GM19463 (cell line): ENCODE results near the gene TRAFD1.
"Not testable (repeated sequence)": the region's sequence is repeated elsewhere in the genome, so short reads cannot be mapped to it uniquely, and the experiment has no call there.

Source experiments
- ATAC-seq: cut with Tn5 transposase; IDR thresholded peaks from one replicate; pipeline ENCODE4 v1.9.1; 2021; ENCODE audit warnings: mild to moderate bottlenecking, moderate library complexity; ENCODE audit not compliant: unreplicated experiment

Gene TRAFD1

DNA sequence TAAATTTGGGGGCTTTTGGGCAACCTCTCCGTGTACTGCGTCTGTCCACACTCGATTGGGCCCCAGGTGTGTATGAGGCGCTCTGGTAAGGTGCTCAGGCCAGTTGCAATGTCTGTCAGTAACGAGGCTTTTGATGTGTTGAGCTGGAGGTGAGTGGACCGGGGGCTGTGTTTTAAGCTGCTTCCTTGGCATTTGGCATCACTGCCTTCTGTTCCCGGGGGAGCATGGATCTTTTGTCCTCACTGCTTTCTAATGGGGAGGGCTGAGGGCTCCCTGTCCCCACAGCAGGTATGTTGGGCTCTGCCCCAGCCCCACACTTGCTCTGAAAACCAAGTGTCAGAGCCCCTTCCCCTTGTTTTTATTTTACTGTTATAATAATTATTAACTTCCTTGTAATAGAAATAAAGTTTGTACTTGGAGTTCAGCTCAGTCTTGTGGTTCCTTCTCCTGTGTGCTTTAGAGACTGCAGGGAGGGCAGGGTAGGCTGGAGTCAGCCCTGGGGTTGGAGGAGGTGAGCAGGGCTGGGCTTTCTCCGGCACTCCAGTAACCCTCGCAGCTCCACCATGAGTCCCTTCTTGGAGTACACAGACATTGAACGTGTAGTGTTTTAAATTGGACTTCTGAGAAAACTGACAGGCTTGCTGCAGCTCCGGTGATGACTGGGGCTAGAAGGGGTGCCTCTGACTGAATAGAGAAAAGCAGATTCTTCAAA lies 28.0 kb downstream of the TRAFD1 start:
- no peak for ATAC-seq

DNA sequence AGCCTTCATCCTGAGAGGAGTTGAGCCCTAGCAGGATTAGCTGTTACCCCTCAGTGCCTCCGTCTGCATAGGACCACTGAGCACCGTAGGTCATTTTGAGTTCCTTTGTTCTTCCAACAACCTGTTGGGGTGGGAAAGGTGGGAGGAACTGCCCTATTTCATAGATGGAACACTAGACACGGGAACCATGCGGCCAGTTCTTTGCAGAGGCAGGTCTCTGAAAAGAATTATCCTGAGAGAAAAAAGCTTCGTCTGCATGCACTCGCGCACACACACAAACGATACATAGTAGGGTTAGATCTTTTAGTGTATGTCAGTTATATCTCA lies 28.5 kb downstream of the TRAFD1 start:
- ATAC-seq: no peak

DNA sequence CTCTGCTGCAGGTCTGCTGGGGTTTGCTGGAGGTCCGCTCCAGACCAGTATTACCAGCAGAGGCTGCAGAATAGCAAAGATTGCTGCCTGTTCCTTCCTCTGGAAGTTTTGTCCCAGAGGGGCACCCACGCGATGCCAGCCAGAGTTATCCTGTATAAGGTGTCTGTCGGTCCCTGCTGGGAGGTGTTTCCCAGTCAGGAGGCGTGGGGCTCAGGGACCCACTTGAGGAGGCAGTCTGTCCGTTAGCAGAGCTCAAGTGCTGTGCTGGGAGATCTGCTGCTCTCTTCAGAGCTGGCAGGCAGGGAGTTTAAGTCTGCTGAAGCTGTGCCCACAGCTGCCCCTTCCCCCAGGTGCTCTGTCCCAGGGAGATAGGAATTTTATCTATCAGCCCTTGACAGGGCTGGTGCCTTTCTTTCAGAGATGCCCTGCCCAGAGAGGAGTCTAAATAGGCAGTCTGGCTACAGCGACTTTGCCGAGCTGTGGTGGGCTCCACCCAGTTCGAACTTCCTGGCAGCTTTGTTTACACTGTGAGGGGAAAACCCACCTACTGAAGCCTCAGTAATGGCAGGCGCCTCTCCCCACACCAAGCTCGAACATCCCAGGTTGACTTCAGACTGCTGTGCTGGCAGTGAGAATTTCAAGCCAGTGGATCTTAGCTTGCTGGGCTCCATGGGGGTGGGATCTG lies 33.2 kb downstream of the TRAFD1 start:
- ATAC-seq: not testable (repeated sequence)

DNA sequence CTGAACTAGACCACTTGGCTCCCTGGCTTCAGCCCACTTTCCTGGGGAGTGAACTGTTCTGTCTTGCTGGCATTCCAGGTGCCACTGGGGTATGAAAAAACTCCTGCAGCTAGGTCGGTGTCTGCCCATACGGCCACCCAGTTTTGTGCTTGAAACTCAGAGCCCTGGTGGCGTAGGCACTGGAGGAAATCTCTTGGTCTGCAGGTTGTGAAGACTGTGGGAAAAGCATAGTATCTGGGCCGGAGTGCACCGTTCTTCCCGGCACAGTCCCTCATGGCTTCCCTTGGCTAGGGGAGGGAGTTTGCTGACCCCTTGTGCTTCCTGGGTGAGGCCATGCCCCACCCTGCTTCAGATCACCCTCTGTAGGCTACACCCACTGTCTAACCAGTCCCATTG lies 33.8 kb downstream of the TRAFD1 start:
- no peak for ATAC-seq

DNA sequence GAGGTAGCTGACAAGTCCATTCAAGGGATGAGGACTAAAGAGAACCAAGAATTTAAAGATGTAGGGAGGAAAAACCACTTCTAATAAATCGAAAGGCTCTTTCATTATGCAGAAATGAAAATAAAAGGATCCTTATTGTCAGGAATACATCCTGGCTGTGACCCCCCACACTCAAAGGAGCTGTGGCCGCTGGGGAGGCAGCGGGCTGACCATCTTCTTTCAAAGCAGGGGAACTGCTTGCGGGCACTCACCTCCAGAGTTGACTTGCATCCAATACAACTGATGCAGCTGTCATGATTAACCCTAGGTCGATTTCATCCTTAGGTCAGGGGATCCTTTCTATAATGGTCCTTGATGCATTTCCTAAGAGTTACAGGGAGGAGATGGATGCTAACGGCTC lies 35.3 kb downstream of the TRAFD1 start:
- no peak for ATAC-seq

DNA sequence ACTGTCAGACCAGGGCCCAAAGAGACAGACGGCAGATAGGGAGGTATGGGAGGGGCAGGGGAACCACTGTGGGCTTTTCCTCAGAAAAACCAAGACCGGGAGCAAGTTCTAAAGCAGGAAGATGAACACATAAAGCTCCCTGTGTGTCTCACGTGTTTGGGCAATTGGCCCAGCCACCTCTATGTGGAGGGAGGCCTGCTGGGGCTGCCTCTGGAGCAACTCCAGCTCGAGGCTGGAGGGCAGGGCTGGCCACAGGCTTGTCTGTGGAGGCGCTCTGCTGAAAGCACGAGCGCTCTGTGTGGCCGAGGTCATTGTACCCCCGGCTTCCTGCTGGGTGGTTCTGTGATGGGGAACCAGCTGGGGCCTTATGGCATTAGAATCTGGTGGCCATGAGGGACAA lies 36.4 kb downstream of the TRAFD1 start:
- ATAC-seq: no peak

DNA sequence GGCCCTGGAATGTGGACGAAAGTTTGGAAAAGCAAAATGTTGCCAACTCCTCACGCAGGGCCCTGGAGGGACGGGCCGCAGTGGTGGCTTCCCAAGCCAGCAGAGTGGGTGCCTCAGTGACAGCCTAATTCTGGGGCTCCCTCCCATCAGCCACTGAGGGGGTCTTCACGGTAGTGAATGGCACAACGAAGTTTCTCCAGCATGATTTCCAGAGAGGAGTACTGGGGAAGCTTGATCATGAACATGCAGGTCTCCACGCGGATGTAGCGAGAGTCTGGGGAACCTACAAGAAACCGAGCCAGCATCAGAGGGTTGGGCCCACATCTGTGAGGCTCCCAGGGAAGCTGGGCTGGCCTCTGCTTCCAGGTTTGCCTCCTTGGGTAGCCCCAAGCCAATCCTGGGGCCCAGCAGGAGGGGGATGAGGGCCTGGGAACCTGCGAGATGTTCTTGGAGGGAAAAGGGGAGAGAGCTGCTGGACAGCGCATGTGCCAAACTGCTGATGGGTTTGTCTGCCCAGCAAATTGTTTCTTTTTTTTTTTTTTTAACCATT lies 37.0 kb downstream of the TRAFD1 start:
- ATAC-seq: no peak

DNA sequence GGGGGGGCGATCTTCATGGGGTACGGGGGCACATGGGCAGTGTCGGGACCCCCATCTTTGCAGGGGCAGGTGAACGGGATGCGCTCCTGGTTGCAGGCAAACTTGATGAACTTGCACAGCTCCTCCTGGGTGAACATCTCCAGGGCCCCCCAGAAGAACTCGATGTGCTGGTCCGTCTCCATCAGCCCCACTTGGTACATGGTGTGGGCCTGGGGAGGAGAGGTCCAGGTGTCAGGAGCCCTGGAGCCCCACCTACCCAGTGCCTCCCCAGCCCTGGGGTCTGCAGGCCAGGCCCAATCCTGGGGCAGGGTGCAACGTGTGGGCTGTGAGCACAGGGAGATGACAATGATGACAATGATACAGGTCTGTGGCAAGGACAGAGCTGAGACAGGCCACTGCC lies 37.7 kb downstream of the TRAFD1 start:
- no peak for ATAC-seq

DNA sequence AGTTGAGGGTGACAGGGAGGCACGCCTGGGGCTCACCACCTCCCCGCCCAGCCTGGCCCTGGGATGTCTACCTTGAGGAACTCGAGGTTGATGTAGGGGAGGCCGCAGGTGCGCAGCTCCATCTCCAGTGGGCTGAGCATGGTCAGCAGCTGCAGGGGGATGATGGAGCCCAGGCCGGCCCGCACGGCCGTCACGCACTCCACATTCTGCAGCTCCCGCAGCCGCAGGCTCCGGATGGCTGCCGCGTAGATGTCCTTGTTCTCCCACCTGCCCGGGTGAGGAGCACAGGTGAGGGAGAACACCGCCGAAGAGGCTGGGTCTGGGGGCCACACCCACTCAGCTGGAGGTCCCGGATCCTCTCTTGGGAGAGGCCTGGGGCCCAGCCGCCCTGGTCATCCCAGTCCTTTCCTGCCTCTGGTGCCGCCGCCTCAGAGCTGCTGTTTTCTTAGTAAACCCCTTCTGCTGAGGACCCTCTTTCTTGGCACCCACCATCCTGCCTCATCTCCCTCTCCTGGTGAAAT lies 38.2 kb downstream of the TRAFD1 start:
- no peak for ATAC-seq

DNA sequence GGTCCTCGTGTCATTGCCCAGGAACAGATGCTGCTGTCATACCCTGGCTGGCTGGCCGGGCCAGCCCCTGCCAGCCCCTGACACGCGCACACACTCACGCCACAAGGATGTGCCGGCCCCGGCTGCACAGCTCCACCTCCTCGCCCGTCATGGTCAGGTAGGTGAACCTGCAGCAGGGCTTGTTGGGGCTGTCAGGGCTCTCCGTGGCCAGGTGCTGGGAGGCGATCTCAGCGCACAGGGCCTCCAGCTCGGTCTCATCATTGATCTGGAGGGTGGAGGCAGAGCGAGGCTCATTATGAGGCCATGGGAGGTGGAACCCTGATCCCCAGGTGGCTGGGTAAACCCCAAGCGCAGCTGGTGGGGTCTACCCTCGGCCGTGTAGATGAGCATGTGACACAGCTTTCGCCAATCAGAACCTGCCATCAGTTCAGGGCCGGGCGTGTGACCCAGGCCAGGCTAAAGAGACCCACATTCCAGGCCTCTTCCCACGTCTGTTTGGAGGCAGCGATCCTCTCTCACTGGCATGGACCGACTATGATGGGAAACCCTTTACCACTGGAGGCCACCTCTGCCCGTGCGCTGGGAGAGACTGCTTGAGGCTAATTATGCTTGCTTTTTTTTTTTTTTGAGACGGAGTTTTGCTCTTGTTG lies 38.8 kb downstream of the TRAFD1 start:
- no peak for ATAC-seq

DNA sequence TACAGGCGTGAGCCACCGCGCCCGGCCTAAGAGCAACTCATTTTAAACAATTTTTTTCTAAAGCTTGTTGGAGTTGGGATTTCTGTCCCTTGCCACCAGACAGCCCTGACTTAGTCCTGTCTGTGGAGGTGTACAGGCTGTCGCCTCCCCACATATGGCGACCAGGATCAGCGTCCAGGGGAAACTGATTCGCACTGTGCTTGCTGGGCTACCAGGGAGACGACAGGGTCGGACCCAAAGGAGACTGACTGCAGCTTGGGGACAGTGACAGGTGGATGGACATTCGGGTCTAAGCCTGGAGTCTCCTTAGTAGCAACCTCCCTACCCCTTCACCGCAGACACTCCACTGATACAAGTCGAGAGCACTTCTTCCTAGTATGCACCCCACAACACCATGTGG lies 40.3 kb downstream of the TRAFD1 start:
- no peak for ATAC-seq

DNA sequence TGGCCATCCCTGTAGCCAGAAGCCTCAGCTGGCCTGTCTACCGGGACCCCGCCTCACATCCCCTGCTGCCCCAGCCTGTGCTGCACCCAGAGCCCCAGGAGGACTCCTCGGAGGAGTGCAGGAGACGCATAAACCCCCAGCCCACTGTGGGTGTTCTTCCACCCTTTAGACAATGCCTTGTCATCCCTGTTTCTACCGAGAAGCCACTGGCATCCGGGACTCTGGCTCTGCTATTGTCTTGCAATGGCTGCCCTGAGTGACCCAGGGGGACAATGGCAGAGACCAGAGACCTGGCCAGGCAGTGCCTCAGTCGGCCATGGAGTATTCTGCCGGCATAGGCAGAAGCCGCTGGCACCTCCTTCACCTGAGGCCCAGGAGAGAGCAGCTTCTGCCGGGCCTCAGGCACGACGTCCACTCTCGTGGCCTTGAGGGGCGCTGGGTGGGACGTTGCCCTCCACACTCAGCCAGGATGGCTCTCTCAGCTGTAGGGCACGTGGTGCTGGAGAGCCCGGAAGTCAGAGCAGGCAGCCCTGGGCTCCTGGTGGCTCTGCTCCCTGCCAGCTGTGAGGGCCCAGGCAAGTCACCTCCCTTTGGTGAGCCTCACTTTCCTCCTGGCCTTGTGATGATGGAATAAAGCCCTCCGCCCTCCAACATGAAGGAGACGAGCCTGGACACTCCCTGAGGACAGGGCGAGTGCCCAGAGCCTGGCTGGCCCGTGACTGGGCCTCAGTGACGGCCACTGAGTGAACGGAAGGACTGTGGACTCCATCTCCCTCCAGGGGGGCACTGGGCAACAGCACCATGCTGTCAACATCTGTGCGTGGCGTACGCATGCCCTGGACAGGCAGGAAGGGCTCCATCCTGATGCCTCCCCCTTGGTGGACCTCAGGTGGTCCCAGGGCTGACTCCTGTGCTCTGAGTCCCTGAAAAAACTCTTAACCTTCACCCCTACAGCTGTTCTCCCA lies 41.0 kb downstream of the TRAFD1 start:
- ATAC-seq: no peak

DNA sequence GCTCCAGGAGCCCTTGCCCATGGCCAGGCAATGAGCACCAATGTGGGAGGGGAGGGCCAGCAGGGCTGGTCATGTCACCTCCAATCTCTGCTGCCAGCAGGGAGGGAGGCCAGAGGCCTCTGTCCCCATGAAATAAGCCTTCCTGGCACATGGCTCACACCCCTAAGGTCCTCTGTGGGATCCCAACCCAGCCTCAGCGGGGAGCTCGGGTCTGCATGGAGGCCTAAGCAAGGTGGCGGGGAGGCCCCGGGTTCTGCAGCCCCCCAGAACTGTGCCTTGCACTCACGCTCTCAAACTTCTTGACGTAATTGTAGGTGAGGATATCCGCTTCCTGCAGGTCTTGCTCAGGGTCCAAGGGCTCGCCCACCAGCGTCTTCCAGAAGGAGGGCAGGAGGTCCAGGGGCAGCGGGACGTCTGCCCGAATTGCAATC lies 41.7 kb downstream of the TRAFD1 start:
- no peak for ATAC-seq

DNA sequence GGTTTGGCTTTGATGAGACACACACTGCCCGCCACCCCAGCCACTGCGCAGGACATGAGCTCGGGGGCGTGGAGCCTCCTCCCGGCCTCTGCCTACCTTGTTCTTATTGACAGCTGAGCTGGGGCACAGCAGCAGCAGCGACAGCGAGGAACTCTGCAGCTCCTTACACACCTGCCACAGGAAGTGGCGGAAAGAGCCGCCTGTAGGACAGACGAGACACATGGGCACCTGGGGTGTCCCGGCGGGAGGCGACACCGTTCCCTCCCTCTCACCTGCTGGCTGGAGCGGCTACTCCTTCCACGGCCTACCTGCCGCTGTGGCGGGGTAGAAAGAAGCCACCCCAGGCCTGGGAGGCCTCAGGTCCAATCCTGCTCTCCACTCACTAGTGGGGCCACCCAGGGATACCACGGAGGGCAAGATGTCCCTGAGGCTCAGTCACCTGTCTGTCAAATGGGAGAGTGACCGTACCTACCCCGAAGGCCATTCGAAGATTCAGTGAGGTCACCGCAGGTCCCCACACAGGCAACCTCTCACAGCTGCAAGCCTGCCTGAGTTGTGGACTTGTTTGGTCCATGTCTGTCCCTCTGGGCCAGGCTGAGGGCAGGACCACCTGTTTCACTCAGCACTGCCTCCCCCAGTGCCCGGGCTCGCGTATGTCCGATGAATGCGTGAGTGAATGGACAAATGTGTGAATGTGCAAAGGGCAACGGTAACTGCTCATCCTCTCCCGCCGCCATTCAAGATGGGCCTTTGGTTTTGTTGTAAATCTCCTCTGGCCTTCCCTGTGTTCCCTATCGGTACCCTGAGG lies 42.6 kb downstream of the TRAFD1 start:
- ATAC-seq: no peak

DNA sequence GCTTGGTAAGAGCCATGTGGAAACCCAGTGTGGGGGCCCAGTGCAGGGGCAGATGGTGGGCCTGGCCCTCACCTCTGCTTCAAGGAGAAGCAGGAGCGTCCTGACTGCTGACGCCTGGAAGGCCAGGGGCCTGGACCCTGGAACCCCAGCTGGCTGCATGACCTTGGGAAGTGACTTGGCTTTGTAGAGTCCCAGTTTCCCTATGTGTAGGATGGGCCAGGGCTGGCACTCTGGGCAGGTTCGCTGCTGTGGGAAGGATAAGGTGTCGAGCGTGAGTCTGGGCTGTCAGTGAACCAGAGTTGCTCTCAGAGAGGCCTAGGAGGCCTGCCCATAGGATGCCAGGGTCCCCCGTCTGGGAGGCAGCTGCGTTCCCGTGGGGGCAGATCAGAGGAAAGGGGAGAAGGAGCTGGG lies 43.2 kb downstream of the TRAFD1 start:
- ATAC-seq: no peak

DNA sequence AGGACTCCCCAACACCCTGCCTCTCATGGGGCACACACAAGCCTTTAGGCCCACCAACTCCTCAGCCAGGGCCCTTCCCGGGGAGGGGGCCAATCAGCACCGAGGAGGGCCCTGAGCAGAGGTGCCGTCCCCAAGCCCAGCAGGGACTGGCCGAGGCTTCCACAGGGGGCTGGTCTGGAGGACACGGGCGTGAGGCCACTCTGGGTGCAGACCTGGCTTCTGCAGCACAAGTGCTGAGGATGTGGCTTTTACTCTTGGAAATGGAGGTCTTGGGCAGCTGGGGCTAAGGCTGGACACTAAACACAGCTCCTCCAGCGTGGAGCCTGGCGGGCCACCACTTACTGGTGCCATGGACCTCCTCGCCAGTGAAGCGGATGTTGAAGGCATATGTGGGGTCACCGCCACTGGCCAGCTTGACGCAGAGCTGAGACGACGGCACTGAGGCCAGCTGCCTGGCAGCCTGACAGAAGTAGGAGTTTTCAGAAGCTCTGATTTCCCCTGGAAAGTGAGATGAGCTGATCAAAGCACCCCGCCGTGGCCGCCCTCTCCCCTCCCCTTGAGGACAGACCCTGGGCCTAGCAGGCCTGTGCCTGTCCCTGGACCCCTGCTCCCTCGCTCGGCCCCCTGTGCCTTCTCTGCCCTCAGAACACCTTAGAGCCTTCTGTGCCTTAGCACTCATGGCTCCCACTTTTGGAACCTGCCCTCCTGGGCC lies 44.0 kb downstream of the TRAFD1 start:
- no peak for ATAC-seq

DNA sequence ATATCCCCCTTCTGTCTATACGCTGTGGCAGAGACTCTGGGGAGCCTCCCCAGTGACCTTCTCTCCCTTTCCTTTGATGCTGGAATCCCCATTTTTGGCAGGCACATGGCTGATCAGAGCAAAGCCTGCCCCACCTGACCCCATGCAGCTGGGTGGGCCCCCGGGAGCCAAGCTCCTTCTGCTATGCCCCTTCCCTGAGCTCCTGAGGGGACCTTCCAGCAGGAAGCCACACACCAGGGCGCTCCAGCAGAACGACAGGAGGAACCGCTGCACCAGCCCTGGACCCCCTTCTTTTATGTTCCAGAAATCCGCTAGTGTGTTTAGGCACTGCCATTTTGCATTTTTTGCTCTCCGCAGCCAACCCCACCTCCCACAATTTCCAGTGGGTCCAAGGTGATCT lies 44.6 kb downstream of the TRAFD1 start:
- ATAC-seq: no peak

DNA sequence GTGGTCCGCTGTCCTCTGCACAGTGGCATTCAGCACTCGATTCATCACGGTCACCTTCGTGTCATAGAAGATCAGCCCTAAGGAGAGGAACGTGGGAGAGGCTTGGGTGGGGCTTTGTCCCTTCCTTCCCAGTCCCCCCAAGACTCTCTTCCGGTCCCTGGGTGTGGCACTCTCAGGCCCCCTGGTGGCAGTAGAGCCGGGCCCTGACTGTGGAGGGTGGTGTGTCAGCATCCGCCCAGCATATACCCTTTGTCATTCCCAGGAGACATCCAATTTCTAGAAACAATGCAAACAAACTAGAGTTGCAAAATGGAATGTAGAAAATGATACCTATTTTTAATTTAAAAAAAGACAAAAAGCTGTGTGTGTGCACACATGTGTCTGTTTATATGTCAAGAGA lies 45.0 kb downstream of the TRAFD1 start:
- ATAC-seq: no peak

DNA sequence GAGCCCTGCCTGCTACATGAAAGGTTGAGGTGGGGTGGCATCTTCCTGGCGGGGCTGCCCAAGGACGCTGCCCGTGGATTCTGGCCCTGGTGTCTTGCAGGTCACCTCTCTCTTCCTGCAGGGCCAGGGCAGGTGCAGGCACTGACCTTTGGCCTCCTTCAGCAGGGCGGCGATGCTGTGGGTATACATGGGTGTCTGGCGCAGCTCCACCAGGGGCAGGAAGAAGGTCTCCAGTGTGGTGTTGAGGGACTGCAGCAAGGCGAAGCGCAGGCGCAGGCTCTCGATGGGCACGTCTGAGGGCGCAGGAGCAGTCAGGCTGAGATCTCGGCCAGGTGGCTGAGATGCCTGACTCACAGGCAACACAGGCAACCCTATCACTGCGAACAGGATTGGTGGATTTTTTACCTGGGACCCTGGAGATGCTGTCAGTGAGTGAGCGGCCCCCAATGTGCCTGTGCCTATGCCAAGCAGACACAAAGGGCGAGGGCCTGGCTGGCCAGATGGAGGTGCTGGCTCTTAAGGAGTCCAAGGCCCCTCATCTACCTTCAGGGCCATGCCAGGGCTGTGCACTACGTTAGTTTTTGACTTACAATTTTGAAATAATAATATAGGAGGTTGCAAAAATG lies 45.7 kb downstream of the TRAFD1 start:
- no peak for ATAC-seq
